Suprapubic skin (tissue), 3 donors: Measurements from ENCODE around the gene MRPS18A.
"Not testable (repeated sequence)": the region's sequence is repeated elsewhere in the genome, so short reads cannot be mapped to it uniquely, and the experiment has no call there.

Experiments used
- EP300 ChIP-seq: sonication (generic); formaldehyde crosslinking; IDR thresholded peaks from one replicate; pipeline ENCODE4 v1.6.1; 2017; ENCODE audit warnings: antibody characterized with exemption
- TF ChIP-seq, protein P1 (sequence below), 2 donors: fragments of 200-600 bp in 1 of 2; fragments of 450-650 bp in 1 of 2; sonication (generic) in 1 of 2; IDR thresholded peaks; one replicate each; pipeline ENCODE4 v1.5.1; 2016 to 2019; ENCODE audit warnings: antibody characterized with exemption in 2 of 2, mild to moderate bottlenecking in 1 of 2, moderate library complexity in 1 of 2

GRCh38 chr6:43633002-43633401 is 54.6 kb downstream of the MRPS18A start:
- TF ChIP-seq, protein P1, sequence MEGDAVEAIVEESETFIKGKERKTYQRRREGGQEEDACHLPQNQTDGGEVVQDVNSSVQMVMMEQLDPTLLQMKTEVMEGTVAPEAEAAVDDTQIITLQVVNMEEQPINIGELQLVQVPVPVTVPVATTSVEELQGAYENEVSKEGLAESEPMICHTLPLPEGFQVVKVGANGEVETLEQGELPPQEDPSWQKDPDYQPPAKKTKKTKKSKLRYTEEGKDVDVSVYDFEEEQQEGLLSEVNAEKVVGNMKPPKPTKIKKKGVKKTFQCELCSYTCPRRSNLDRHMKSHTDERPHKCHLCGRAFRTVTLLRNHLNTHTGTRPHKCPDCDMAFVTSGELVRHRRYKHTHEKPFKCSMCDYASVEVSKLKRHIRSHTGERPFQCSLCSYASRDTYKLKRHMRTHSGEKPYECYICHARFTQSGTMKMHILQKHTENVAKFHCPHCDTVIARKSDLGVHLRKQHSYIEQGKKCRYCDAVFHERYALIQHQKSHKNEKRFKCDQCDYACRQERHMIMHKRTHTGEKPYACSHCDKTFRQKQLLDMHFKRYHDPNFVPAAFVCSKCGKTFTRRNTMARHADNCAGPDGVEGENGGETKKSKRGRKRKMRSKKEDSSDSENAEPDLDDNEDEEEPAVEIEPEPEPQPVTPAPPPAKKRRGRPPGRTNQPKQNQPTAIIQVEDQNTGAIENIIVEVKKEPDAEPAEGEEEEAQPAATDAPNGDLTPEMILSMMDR (IDR thresholded peaks at IDR 0.05): not testable (repeated sequence)
- not testable (repeated sequence) for TF ChIP-seq EP300
